IMR-90 (cell line): Measurements from ENCODE around the gene ATF7IP2. TPM values are rescaled to one million over a fixed set of nuclear protein-coding genes. Genes with fewer than 3 reads are reported as not detected.

Source experiments
- ATAC-seq: fragments of 200-7000 bp; cut with Tn5 transposase; 2 replicates; pipeline ENCODE4 v1.9.1; 2020; ENCODE audit warnings: low read depth, mild to moderate bottlenecking, moderate library complexity
- BruUV-seq: library from RNA; stranded (reverse); fragments of 400-500 nt; replicated peaks from 2 replicates; lab custom pipeline; 2021; lab: Mats Ljungman, UMichigan
- CTCF ChIA-PET: fragments of 300-600 bp; formaldehyde crosslinking; extraction: SDS; loops from one replicate; lab custom pipeline; 2021; ENCODE audit warnings: antibody characterized with exemption; lab: Yijun Ruan, JAX
- POLR2A ChIA-PET: fragments of 300-600 bp; sonication (Branson Sonifier 250); formaldehyde crosslinking; loops from one replicate; lab custom pipeline; 2022; ENCODE audit warnings: antibody characterized with exemption; ENCODE audit not compliant: unreplicated experiment; lab: Charles Lee
- DNase-seq: peaks from one replicate; pipeline ENCODE4 v3.0.0; 2013
- H2AFZ ChIP-seq: replicated peaks from 2 replicates; pipeline ENCODE3; 2013; ENCODE audit warnings: low read length, mild to moderate bottlenecking; ENCODE audit not compliant: poor library complexity
- H2AK5ac ChIP-seq: 2 replicates; pipeline ENCODE4 v1.6.1; 2013; ENCODE audit warnings: low read depth, low read length, inconsistent platforms
- H2AK9ac ChIP-seq: replicated peaks from 2 replicates; pipeline ENCODE3; 2013; ENCODE audit warnings: mild to moderate bottlenecking, low read depth, low read length, moderate library complexity; ENCODE audit not compliant: poor library complexity
- H2BK120ac ChIP-seq: 2 replicates; pipeline ENCODE4 v1.6.1; 2013; ENCODE audit warnings: low read depth, low read length, inconsistent platforms
- H2BK15ac ChIP-seq: 3 replicates; pipeline ENCODE4 v1.6.1; 2013; ENCODE audit warnings: low read depth, low read length, inconsistent platforms
- H2BK20ac ChIP-seq: 2 replicates; pipeline ENCODE4 v1.6.1; 2013; ENCODE audit warnings: low read depth, mild to moderate bottlenecking, inconsistent platforms, low read length, moderate library complexity
- H2BK5ac ChIP-seq: 2 replicates; pipeline ENCODE4 v1.6.1; 2013; ENCODE audit warnings: mild to moderate bottlenecking, low read depth, low read length, inconsistent platforms; ENCODE audit not compliant: poor library complexity, severe bottlenecking
- H3K14ac ChIP-seq: replicated peaks from 2 replicates; pipeline ENCODE4 v1.6.1; 2013; ENCODE audit warnings: low read depth, low read length, inconsistent platforms
- H3K18ac ChIP-seq: 2 replicates; pipeline ENCODE4 v1.6.1; 2013; ENCODE audit warnings: low read depth, low read length, control low read depth
- H3K23ac ChIP-seq: 2 replicates; pipeline ENCODE4 v1.6.1; 2013; ENCODE audit warnings: low read depth, low read length, inconsistent platforms
- H3K27ac ChIP-seq: 2 replicates; pipeline ENCODE4 v1.5.1; 2013; ENCODE audit warnings: mild to moderate bottlenecking, control low read depth, low read length; ENCODE audit not compliant: insufficient read depth
- H3K27me3 ChIP-seq: 2 replicates; pipeline ENCODE4 v1.6.1; 2013; ENCODE audit warnings: low read length; ENCODE audit not compliant: control insufficient read depth, insufficient read depth
- H3K36me3 ChIP-seq: 2 replicates; pipeline ENCODE4 v1.6.1; 2013; ENCODE audit warnings: low read length, mixed read lengths; ENCODE audit not compliant: control insufficient read depth, insufficient read depth
- H3K4ac ChIP-seq: 2 replicates; pipeline ENCODE4 v1.6.1; 2013; ENCODE audit warnings: low read depth, low read length, inconsistent platforms
- H3K4me1 ChIP-seq: 2 replicates; pipeline ENCODE4 v1.6.1; 2013; ENCODE audit warnings: low read length, mixed read lengths; ENCODE audit not compliant: control insufficient read depth, insufficient read depth
- H3K4me2 ChIP-seq: 2 replicates; pipeline ENCODE4 v1.6.1; 2013; ENCODE audit warnings: low read depth, mild to moderate bottlenecking, control low read depth, low read length, moderate library complexity
- H3K4me3 ChIP-seq: 2 replicates; pipeline ENCODE4 v1.5.1; 2013; ENCODE audit warnings: low read depth, mild to moderate bottlenecking, control low read depth, low read length, moderate library complexity; ENCODE audit not compliant: insufficient read depth
- H3K56ac ChIP-seq: 2 replicates; pipeline ENCODE4 v1.6.1; 2013; ENCODE audit warnings: low read length, inconsistent platforms; ENCODE audit not compliant: insufficient read depth; ENCODE audit errors: extremely low read depth
- H3K79me1 ChIP-seq, 2 experiments: 2 replicates each; pipeline ENCODE4 v1.6.1; 2013; ENCODE audit warnings: low read length in 2 of 2, inconsistent platforms in 1 of 2, low read depth in 1 of 2
- H3K9ac ChIP-seq: 2 replicates; pipeline ENCODE4 v1.6.1; 2013; ENCODE audit warnings: low read depth, low read length, control low read depth
- H3K9me1 ChIP-seq: 2 replicates; pipeline ENCODE4 v1.6.1; 2013; ENCODE audit warnings: low read length, inconsistent platforms; ENCODE audit not compliant: insufficient read depth
- H3K9me3 ChIP-seq: 2 replicates; pipeline ENCODE4 v1.6.1; 2013; ENCODE audit warnings: low read length; ENCODE audit not compliant: control insufficient read depth, insufficient read depth
- H4K20me1 ChIP-seq: 2 replicates; pipeline ENCODE4 v1.6.1; 2013; ENCODE audit warnings: low read length, inconsistent platforms; ENCODE audit not compliant: insufficient read depth
- H4K5ac ChIP-seq: 2 replicates; pipeline ENCODE4 v1.6.1; 2013; ENCODE audit warnings: mild to moderate bottlenecking, low read depth, low read length, control low read depth
- H4K8ac ChIP-seq, 2 experiments: 2 replicates each; pipeline ENCODE4 v1.6.1; 2013; ENCODE audit warnings: low read depth in 2 of 2, low read length in 2 of 2, control low read depth in 1 of 2, inconsistent platforms in 1 of 2
- H4K91ac ChIP-seq: 2 replicates; pipeline ENCODE4 v1.6.1; 2013; ENCODE audit warnings: low read depth, low read length, inconsistent platforms; ENCODE audit not compliant: insufficient read depth
- BHLHE40 ChIP-seq: fragments of 150-350 bp; IDR thresholded peaks from 2 replicates; pipeline ENCODE4 v1.6.1; 2016; ENCODE audit warnings: mild to moderate bottlenecking, low read depth, low read length
- MAZ ChIP-seq: IDR thresholded peaks from 2 replicates; pipeline ENCODE4 v1.6.1; 2012; ENCODE audit warnings: low read depth, mild to moderate bottlenecking, low read length, improper control_type of control experiment, moderate library complexity, borderline replicate concordance
- MXI1 ChIP-seq: IDR thresholded peaks from 2 replicates; pipeline ENCODE4 v1.6.1; 2012; ENCODE audit warnings: low read depth, mild to moderate bottlenecking, low read length, moderate library complexity, borderline replicate concordance
- POLR2A ChIP-seq: IDR thresholded peaks from 2 replicates; pipeline ENCODE4 v1.6.1; 2012; ENCODE audit warnings: mild to moderate bottlenecking, low read depth, low read length
- RAD21 ChIP-seq: IDR thresholded peaks from 2 replicates; pipeline ENCODE4 v1.6.1; 2012; ENCODE audit warnings: low read length, improper control_type of control experiment
- RCOR1 ChIP-seq: IDR thresholded peaks from 2 replicates; pipeline ENCODE4 v1.6.1; 2012; ENCODE audit warnings: mild to moderate bottlenecking, low read length, improper control_type of control experiment; ENCODE audit not compliant: insufficient replicate concordance
- RFX5 ChIP-seq: IDR thresholded peaks from 2 replicates; pipeline ENCODE4 v1.8.0; 2012; ENCODE audit warnings: low read depth, mild to moderate bottlenecking, low read length, moderate library complexity
- WGBS, 2 experiments: methylation state at CpG; one replicate each; pipeline versions ENCODE4 v1.1.5 to v1.1.7; 2013; ENCODE audit warnings: missing lambda C conversion rate in 2 of 2; ENCODE audit not compliant: insufficient read length in 1 of 2; ENCODE audit errors: extremely low coverage in 2 of 2; 5-methylcytosine and 5-hydroxymethylcytosine counted together
- dilution Hi-C: fragments of 300-500 bp; cut with HindIII; formaldehyde crosslinking; loops from one replicate; pipeline ENCODE4 v1.14.3; 2018; ENCODE audit warnings: low sequenced_read_pairs; ENCODE audit not compliant: unreplicated experiment
- in situ Hi-C: fragments of 300-500 bp; cut with MboI; formaldehyde crosslinking; loops from 3 replicates; pipeline ENCODE4 v1.14.3; 2019; ENCODE audit warnings: low sequenced_read_pairs, inconsistent platforms, mixed read lengths
- intact Hi-C: fragments of 100-400 bp; cut with micrococcal nuclease; formaldehyde crosslinking; loops from 2 replicates; pipeline ENCODE4 v1.10.0; 2022
- polyA plus RNA-seq, 3 experiments: library from polyadenylated mRNA; depleted of rRNA; stranded (reverse); fragments of >200 nt; gene quantifications; 2 replicates each; pipeline ENCODE4 v1.2.3, GENCODE V29; 2012; ENCODE audit warnings: low replicate concordance in 1 of 3
- total RNA-seq: library from RNA; depleted of rRNA; stranded (reverse); fragments of >200 nt; gene quantifications from 2 replicates; pipeline ENCODE4 v1.2.3, GENCODE V29; 2012
- TF ChIP-seq, protein P1 (sequence below): conservative IDR thresholded peaks from 2 replicates; pipeline ENCODE4 v1.5.1; 2012; ENCODE audit warnings: mild to moderate bottlenecking, low read depth, low read length, improper control_type of control experiment

Gene ATF7IP2
- total and polyA plus RNA-seq, 2 of the 4 experiments (the other 2 are of a cell fraction), result 2.7 to 3.6 TPM

- no peak overlapping the region for H3K23ac ChIP-seq
- no peak overlapping the region for H3K9ac ChIP-seq
- H3K27ac ChIP-seq, result no peak overlapping the region
- dilution Hi-C loops, result no loop called here
- no peaks in the 10 kb centered on the region for H3K9me3 ChIP-seq
- TF ChIP-seq POLR2A (no peak), RAD21 (no peak), MXI1 (no peak), BHLHE40 (no peak), MAZ (no peak), RCOR1 (no peak), RFX5 (no peak)
- TF ChIP-seq, protein P1, sequence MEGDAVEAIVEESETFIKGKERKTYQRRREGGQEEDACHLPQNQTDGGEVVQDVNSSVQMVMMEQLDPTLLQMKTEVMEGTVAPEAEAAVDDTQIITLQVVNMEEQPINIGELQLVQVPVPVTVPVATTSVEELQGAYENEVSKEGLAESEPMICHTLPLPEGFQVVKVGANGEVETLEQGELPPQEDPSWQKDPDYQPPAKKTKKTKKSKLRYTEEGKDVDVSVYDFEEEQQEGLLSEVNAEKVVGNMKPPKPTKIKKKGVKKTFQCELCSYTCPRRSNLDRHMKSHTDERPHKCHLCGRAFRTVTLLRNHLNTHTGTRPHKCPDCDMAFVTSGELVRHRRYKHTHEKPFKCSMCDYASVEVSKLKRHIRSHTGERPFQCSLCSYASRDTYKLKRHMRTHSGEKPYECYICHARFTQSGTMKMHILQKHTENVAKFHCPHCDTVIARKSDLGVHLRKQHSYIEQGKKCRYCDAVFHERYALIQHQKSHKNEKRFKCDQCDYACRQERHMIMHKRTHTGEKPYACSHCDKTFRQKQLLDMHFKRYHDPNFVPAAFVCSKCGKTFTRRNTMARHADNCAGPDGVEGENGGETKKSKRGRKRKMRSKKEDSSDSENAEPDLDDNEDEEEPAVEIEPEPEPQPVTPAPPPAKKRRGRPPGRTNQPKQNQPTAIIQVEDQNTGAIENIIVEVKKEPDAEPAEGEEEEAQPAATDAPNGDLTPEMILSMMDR, result no peak
- no peak overlapping the region for H2AK5ac ChIP-seq
- no peaks in the 10 kb centered on the region for H3K79me1 ChIP-seq
- peaks cover 2% of the 10 kb centered on the region; the same call in 1 of the 2 replicates for H3K4me1 ChIP-seq
- H3K9me1 ChIP-seq, result no peaks in the 10 kb centered on the region
- BruUV-seq, result no TSS peak
- H4K8ac ChIP-seq, result no peak overlapping the region
- no peaks in the 10 kb centered on the region for H3K36me3 ChIP-seq
- H3K4me3 ChIP-seq, result no peak overlapping the region
- H2BK20ac ChIP-seq, result no peak overlapping the region
- H2BK120ac ChIP-seq, result no peak overlapping the region
- no peak overlapping the region for H4K5ac ChIP-seq
- no peak overlapping the region for H3K56ac ChIP-seq
- ChIA-PET CTCF (no interaction called here), POLR2A (no interaction called here)
- no CpG with 5 or more reads among the region's 1 CpG for WGBS, 2 experiments
- H3K27me3 ChIP-seq, result no peaks in the 10 kb centered on the region
- no peaks in the 10 kb centered on the region for H4K20me1 ChIP-seq
- H4K91ac ChIP-seq, result no peak overlapping the region
- no peak overlapping the region for H2BK15ac ChIP-seq
- DNase-seq, result no peak
- H3K4ac ChIP-seq, result no peak overlapping the region
- in situ Hi-C loops, result loop anchor here (5.0 to 25.0 kb wide), 2 partner anchors 255 to 1500 kb away; no protein-coding TSS in a partner anchor
- H2AK9ac ChIP-seq, result no peak overlapping the region
- H3K4me2 ChIP-seq, result no peak overlapping the region
- no peak overlapping the region for H2AFZ ChIP-seq
- H3K14ac ChIP-seq, result no peak overlapping the region
- no peak overlapping the region for H2BK5ac ChIP-seq
- ATAC-seq, result no peak
- intact Hi-C loops, result no loop called here
- H3K18ac ChIP-seq, result no peak overlapping the region
Observed at GRCh38 chr16:10511829-10512228, 126.0 kb downstream of the ATF7IP2 start.
